Brain microvascular endothelial cell (primary cell): ENCODE results near the gene DAAM1.

Source experiments
- DNase-seq: peaks from one replicate; pipeline ENCODE4 v3.0.0-alpha.2; 2020
- H3K27ac ChIP-seq: fragments of 250-450 bp; sonication (Bioruptor Pico); 2 replicates; pipeline ENCODE4 v1.5.1; 2020; ENCODE audit warnings: mild to moderate bottlenecking, moderate library complexity
- H3K27me3 ChIP-seq: fragments of 250-450 bp; sonication (Bioruptor Pico); replicated peaks from 2 replicates; pipeline ENCODE4 v1.5.1; 2020; ENCODE audit warnings: mild to moderate bottlenecking
- H3K36me3 ChIP-seq: fragments of 250-450 bp; sonication (Bioruptor Pico); replicated peaks from 2 replicates; pipeline ENCODE4 v1.5.1; 2020; ENCODE audit warnings: mild to moderate bottlenecking
- H3K4me3 ChIP-seq: 2 replicates; pipeline ENCODE4 v1.5.1; 2011; ENCODE audit warnings: low read depth, mild to moderate bottlenecking, control low read depth, low read length, moderate library complexity
- in situ Hi-C: cut with HindIII; loops from 2 replicates; pipeline ENCODE4 v1.10.0; 2017; ENCODE audit warnings: low sequenced_read_pairs, low pct_ligation_motif_present
- TF ChIP-seq, protein P1 (sequence below): IDR thresholded peaks from 2 replicates; pipeline ENCODE4 v1.5.1; 2011; ENCODE audit warnings: low read depth, mild to moderate bottlenecking, moderate library complexity, low read length, control low read depth, inconsistent platforms; ENCODE audit errors: missing control alignments

DAAM1 gene

DNA sequence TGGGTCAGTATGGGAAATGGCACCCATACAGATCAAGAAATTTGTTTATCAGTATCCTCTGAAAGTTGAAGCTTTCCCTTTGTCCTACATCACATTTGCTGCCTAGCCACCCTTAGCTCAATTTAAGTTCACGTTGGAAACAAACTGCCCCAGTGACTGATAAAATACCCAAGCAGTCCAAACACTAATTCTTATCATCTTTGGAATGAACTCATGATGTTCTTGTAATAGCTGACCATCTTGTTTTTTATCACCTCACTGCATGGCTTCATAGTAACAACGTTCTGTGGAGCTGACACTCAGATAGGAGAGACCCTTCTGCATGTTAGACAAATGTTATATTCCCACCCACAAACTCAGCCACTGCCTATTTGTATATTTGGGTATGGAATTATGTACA, 183.3 kb downstream of the DAAM1 start:
- H3K27me3 ChIP-seq: no peaks in the 10 kb centered on the region
- TF ChIP-seq, protein P1, sequence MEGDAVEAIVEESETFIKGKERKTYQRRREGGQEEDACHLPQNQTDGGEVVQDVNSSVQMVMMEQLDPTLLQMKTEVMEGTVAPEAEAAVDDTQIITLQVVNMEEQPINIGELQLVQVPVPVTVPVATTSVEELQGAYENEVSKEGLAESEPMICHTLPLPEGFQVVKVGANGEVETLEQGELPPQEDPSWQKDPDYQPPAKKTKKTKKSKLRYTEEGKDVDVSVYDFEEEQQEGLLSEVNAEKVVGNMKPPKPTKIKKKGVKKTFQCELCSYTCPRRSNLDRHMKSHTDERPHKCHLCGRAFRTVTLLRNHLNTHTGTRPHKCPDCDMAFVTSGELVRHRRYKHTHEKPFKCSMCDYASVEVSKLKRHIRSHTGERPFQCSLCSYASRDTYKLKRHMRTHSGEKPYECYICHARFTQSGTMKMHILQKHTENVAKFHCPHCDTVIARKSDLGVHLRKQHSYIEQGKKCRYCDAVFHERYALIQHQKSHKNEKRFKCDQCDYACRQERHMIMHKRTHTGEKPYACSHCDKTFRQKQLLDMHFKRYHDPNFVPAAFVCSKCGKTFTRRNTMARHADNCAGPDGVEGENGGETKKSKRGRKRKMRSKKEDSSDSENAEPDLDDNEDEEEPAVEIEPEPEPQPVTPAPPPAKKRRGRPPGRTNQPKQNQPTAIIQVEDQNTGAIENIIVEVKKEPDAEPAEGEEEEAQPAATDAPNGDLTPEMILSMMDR: no peak
- peaks cover 7% of the 10 kb centered on the region for H3K36me3 ChIP-seq
- no peak overlapping the region for H3K27ac ChIP-seq
- no peak overlapping the region for H3K4me3 ChIP-seq
- in situ Hi-C loops: no loop called here
- DNase-seq: no peak

DNA sequence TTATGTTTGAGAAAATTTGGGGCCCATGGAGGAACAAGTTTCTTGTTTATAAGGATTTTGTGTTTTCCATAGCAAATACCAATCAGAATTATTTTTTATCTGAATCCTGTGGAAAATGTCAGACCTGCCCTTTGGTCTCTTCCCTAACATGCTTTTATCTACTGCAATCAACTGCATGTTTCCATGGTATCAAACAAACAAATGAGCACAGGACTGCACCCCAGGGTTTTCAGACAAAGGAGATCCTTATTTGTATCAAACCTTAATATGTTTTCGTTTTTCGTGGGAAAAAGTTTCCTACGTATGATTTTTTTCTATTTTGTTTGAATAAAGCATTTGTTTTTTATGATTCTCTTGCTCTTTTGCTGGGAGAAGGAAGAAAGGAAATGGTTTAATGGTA, 185.6 kb downstream of the DAAM1 start:
- Histone ChIP-seq H3K27ac (no peak overlapping the region), H3K4me3 (no peak overlapping the region), H3K27me3 (no peaks in the 10 kb centered on the region), H3K36me3 (peaks cover 2% of the 10 kb centered on the region)
- TF ChIP-seq, protein P1: no peak
- no peak for DNase-seq
- in situ Hi-C loops: no loop called here

DNA sequence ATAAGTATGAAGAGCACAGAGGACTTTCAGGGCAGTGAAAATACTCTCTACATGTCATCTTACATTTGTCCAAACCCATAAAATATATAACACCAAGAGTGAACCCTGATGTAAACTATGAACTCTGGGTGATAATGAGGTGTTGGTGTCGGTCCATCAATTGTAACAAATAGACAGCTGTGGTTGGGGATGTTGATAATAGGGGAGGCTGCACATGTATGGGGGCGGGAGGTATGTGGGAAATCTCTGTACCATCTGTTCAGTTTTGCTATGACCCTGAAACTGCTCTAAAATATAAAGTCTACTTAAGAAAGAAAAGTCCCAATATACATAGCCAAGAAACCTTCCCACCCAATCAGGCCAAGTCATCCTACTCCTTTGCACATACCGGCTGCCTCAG, 188.2 kb downstream of the DAAM1 start:
- Histone ChIP-seq H3K4me3 (no peak overlapping the region), H3K36me3 (no peaks in the 10 kb centered on the region)
- in situ Hi-C loops: no loop called here

DNA sequence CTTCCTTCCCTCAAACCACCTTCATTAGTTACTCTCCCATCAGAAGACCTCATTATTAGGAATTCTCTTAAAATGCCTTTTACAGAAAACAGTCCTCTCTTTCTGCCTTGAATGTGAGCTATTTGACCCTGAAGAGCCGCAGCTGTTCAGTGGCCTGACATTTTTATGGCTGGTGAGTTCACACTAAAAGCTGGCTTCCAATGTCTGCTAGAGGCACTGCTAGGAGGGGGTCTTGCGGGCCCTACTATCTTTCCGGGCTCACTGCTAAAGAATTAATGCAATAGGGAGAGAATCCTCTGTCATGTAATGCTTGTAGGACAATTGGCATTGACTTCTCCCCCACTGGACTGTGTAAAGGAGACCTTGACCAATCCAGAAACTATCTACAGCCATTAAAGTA, 189.0 kb downstream of the DAAM1 start:
- in situ Hi-C loops: no loop called here
- Histone ChIP-seq H3K36me3 (no peaks in the 10 kb centered on the region), H3K27ac (no peak overlapping the region), H3K27me3 (no peaks in the 10 kb centered on the region), H3K4me3 (no peak overlapping the region)
- TF ChIP-seq, protein P1: no peak
- no peak for DNase-seq

More for the DNA sequence above, 188.2 kb downstream of the DAAM1 start:
- TF ChIP-seq, protein P1: no peak
- Histone ChIP-seq H3K27ac (no peak overlapping the region), H3K27me3 (no peaks in the 10 kb centered on the region)
- no peak for DNase-seq

DNA sequence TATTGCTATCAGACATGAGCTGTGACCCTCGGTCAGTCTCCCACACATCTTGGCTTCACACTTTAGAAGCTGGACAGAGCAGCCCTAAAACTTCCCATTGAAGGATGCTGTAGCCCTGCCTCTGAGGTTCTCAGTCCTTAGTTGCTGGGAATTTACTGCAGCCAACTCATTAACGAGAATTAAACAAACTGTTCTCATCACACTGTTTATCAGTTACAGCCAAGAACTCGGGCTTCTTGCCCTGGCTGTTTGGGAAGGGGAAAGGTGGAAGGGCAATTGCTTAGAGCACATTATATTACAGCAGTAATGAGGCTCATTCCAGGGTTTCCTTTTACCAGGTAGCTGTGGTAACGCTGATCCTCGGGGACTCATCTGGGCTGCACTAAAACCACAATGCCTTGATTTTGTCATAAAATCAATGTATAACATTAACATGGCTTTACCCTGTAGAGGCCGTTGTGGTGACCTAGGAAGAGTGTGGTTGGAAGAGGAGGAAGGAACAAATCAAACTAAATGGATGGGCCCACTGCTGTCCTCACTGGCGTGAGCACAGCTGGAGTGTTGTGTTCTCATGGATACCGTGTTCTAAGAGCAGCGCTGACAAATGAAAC, 189.6 kb downstream of the DAAM1 start:
- in situ Hi-C loops: no loop called here
- TF ChIP-seq, protein P1: no peak

DNA sequence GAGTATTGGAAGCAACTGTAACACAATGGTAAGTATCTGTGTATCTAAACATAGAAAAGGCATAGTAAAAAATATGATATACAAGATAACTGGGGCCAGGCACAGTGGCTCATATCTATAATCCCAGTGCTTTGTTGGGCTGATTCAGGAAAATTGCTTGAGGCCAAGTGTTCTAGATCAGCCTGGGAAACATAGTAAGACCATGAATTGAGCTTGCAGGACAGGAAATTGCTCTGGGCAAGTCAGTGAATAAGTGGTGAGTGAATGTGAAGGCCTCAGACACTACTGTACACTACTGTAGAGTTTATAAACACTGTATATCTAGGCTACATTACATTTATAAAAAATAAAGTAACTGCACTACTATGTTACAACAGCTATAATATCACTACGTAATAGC, 201.5 kb downstream of the DAAM1 start:
- no peak for DNase-seq
- no peak overlapping the region for H3K27ac ChIP-seq
- in situ Hi-C loops: no loop called here
- no peaks in the 10 kb centered on the region for H3K36me3 ChIP-seq
- TF ChIP-seq, protein P1: no peak
- H3K27me3 ChIP-seq: no peaks in the 10 kb centered on the region
- H3K4me3 ChIP-seq: no peak overlapping the region

More for the DNA sequence above, 189.6 kb downstream of the DAAM1 start:
- Histone ChIP-seq H3K36me3 (no peaks in the 10 kb centered on the region), H3K27ac (no peak overlapping the region), H3K27me3 (no peaks in the 10 kb centered on the region), H3K4me3 (no peak overlapping the region)
- DNase-seq: no peak
